ENCODE results near the gene JARID2. TPM values are rescaled to one million over a fixed set of nuclear protein-coding genes. Genes with fewer than 3 reads are reported as not detected.

Gene JARID2
- total RNA-seq, 1 experiment from 2014 or later, result 23.6 TPM

DNA sequence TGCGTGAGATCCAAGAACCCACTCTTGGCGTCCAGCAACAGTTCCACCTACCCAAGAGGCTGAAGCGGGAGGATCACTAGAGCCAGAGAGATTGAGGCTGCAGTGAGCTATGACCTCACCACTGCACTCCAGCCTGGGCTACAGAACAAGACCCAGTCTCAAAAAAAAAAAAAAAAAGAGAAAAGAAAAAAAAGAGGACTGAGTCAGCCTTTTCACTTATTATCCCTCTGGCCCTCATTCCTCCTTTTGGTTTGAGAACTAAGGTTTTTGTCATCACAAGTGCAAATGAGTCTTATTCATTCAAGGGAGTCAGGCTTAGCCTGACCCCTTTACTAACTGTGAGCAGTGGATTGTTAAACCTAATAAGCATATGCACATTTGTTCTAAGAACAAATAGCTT is 37.9 kb upstream of the JARID2 start:
- H4K20me1 ChIP-seq (ENCODE audit: insufficient read depth), result no peaks in the 10 kb centered on the region
- BruUV-seq (replicated peaks), result no TSS peak
- no peak overlapping the region for H3K4me2 ChIP-seq (ENCODE audit: low read length)
- peaks cover 0 to 3% of the 10 kb centered on the region in 2 experiments; a peak in 1 of 4 replicates for H3K4me1 ChIP-seq (ENCODE audit: control insufficient read depth in 1 of 2, insufficient read depth in 2 of 2, low read length in 2 of 2)
- H3K36me3 ChIP-seq (ENCODE audit: control insufficient read depth in 1 of 2, insufficient read depth in 2 of 2, low read length in 2 of 2), result no peaks in the 10 kb centered on the region
- H3K9ac ChIP-seq (ENCODE audit: low read length), result no peak overlapping the region
- H3K27me3 ChIP-seq (ENCODE audit: insufficient read depth, low read length), result no peaks in the 10 kb centered on the region
- no peak overlapping the region for H3K4me3 ChIP-seq (replicated peaks in 1 of 2; ENCODE audit: low read depth in 1 of 2, low read length in 2 of 2)
- POLR2A ChIA-PET, result no interaction called here
- no peaks in the 10 kb centered on the region for H3K9me2 ChIP-seq (ENCODE audit: insufficient read depth)
- no peak overlapping the region for H2AFZ ChIP-seq (ENCODE audit: low read depth, low read length, poor library complexity, severe bottlenecking)
- ATAC-seq (no peak), DNase-seq (ENCODE audit: low read depth, low spot score) (no peak)
- intact Hi-C loops (cut with micrococcal nuclease), result no loop called here
- H3K79me2 ChIP-seq (ENCODE audit: insufficient read depth, low read length), result no peaks in the 10 kb centered on the region
- no peaks in the 10 kb centered on the region for H3K9me3 ChIP-seq (ENCODE audit: control insufficient read depth in 1 of 2, insufficient read depth in 1 of 2, low read depth in 1 of 2, low read length in 2 of 2)
- TF ChIP-seq ZNF274 (IDR thresholded peaks at IDR 0.05; ENCODE audit: low read depth, low read length) (no peak), SRF (IDR thresholded peaks at IDR 0.05; ENCODE audit: low read depth) (no peak), EGR1 (IDR thresholded peaks at IDR 0.05; ENCODE audit: low read depth) (no peak), EZH2phosphoT487 (IDR thresholded peaks at IDR 0.05; ENCODE audit: borderline replicate concordance) (no peak), EZH2 (IDR thresholded peaks at IDR 0.05) (no peak), CEBPB (IDR thresholded peaks at IDR 0.05; ENCODE audit: low read depth) (no peak), JUND (IDR thresholded peaks at IDR 0.05) (no peak), ZFX (IDR thresholded peaks at IDR 0.05) (no peak), RAD21 (IDR thresholded peaks at IDR 0.05; ENCODE audit: low read depth) (no peak)
- TF ChIP-seq, protein P1, sequence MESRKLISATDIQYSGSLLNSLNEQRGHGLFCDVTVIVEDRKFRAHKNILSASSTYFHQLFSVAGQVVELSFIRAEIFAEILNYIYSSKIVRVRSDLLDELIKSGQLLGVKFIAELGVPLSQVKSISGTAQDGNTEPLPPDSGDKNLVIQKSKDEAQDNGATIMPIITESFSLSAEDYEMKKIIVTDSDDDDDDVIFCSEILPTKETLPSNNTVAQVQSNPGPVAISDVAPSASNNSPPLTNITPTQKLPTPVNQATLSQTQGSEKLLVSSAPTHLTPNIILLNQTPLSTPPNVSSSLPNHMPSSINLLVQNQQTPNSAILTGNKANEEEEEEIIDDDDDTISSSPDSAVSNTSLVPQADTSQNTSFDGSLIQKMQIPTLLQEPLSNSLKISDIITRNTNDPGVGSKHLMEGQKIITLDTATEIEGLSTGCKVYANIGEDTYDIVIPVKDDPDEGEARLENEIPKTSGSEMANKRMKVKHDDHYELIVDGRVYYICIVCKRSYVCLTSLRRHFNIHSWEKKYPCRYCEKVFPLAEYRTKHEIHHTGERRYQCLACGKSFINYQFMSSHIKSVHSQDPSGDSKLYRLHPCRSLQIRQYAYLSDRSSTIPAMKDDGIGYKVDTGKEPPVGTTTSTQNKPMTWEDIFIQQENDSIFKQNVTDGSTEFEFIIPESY (IDR thresholded peaks at IDR 0.05; ENCODE audit: extremely low read depth, insufficient replicate concordance, low read length), result no peak
- TF ChIP-seq, protein P2, sequence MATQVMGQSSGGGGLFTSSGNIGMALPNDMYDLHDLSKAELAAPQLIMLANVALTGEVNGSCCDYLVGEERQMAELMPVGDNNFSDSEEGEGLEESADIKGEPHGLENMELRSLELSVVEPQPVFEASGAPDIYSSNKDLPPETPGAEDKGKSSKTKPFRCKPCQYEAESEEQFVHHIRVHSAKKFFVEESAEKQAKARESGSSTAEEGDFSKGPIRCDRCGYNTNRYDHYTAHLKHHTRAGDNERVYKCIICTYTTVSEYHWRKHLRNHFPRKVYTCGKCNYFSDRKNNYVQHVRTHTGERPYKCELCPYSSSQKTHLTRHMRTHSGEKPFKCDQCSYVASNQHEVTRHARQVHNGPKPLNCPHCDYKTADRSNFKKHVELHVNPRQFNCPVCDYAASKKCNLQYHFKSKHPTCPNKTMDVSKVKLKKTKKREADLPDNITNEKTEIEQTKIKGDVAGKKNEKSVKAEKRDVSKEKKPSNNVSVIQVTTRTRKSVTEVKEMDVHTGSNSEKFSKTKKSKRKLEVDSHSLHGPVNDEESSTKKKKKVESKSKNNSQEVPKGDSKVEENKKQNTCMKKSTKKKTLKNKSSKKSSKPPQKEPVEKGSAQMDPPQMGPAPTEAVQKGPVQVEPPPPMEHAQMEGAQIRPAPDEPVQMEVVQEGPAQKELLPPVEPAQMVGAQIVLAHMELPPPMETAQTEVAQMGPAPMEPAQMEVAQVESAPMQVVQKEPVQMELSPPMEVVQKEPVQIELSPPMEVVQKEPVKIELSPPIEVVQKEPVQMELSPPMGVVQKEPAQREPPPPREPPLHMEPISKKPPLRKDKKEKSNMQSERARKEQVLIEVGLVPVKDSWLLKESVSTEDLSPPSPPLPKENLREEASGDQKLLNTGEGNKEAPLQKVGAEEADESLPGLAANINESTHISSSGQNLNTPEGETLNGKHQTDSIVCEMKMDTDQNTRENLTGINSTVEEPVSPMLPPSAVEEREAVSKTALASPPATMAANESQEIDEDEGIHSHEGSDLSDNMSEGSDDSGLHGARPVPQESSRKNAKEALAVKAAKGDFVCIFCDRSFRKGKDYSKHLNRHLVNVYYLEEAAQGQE (IDR thresholded peaks at IDR 0.05; ENCODE audit: low read depth), result no peak
- TF ChIP-seq, protein P3, sequence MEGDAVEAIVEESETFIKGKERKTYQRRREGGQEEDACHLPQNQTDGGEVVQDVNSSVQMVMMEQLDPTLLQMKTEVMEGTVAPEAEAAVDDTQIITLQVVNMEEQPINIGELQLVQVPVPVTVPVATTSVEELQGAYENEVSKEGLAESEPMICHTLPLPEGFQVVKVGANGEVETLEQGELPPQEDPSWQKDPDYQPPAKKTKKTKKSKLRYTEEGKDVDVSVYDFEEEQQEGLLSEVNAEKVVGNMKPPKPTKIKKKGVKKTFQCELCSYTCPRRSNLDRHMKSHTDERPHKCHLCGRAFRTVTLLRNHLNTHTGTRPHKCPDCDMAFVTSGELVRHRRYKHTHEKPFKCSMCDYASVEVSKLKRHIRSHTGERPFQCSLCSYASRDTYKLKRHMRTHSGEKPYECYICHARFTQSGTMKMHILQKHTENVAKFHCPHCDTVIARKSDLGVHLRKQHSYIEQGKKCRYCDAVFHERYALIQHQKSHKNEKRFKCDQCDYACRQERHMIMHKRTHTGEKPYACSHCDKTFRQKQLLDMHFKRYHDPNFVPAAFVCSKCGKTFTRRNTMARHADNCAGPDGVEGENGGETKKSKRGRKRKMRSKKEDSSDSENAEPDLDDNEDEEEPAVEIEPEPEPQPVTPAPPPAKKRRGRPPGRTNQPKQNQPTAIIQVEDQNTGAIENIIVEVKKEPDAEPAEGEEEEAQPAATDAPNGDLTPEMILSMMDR (IDR thresholded peaks at IDR 0.05 in 2 of 3, conservative IDR thresholded peaks at IDR 0.05 in 1 of 3; ENCODE audit: borderline replicate concordance in 1 of 3, insufficient read depth in 1 of 3, low read depth in 2 of 3, low read length in 2 of 3), result no peak
- TF ChIP-seq, protein P4, sequence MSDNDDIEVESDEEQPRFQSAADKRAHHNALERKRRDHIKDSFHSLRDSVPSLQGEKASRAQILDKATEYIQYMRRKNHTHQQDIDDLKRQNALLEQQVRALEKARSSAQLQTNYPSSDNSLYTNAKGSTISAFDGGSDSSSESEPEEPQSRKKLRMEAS (IDR thresholded peaks at IDR 0.05), result no peak
- CTCF ChIA-PET, result no interaction called here
- RAD21 ChIA-PET (ENCODE audit: low non-redundant PET in 1 of 2, low total read pairs in 2 of 2, uncharacterized antibody in 2 of 2, unreplicated experiment in 2 of 2), result no interaction called here
- no peak overlapping the region for H3K27ac ChIP-seq (ENCODE audit: low read depth, low read length)
